Mesodermal cell (in vitro differentiated cells): Measurements from ENCODE around the gene TLE3.

ENCODE experiments used
- H3K27ac ChIP-seq: 2 replicates; pipeline ENCODE4 v1.7.0; 2013; ENCODE audit warnings: mild to moderate bottlenecking, low read depth, low read length, moderate library complexity; ENCODE audit not compliant: severe bottlenecking
- H3K36me3 ChIP-seq: 2 replicates; pipeline ENCODE4 v1.7.1; 2013; ENCODE audit warnings: mild to moderate bottlenecking, low read length, moderate library complexity; ENCODE audit not compliant: control insufficient read depth, insufficient read depth
- H3K4me1 ChIP-seq: one replicate; pipeline ENCODE4 v1.7.1; 2013; ENCODE audit warnings: mild to moderate bottlenecking, low read length; ENCODE audit not compliant: insufficient read depth, control insufficient read depth, poor library complexity, severe bottlenecking
- H3K4me3 ChIP-seq: 2 replicates; pipeline ENCODE4 v1.7.0; 2013; ENCODE audit warnings: low read length, control low read depth, mild to moderate bottlenecking; ENCODE audit not compliant: insufficient read depth, poor library complexity, severe bottlenecking; ENCODE audit errors: extremely low read depth
- H3K9me3 ChIP-seq: 2 replicates; pipeline ENCODE4 v1.7.1; 2013; ENCODE audit warnings: mild to moderate bottlenecking, low read length, moderate library complexity; ENCODE audit not compliant: control insufficient read depth
- WGBS, 2 experiments: methylation state at CpG; one replicate each; pipeline ENCODE4 v1.1.5; 2013; ENCODE audit warnings: missing lambda C conversion rate in 2 of 2; ENCODE audit not compliant: insufficient coverage in 2 of 2; 5-methylcytosine and 5-hydroxymethylcytosine counted together

The TLE3 gene

GRCh38 chr15:70034596-70034995, 63.1 kb downstream of the TLE3 start:
- WGBS, 2 experiments: 88 to 93% methylated on average over 7 of the region's 7 CpGs

GRCh38 chr15:70034141-70034540, 63.6 kb downstream of the TLE3 start:
- H3K9me3 ChIP-seq: no peaks in the 10 kb centered on the region
- no peak overlapping the region for H3K4me3 ChIP-seq
- H3K36me3 ChIP-seq: no peaks in the 10 kb centered on the region
- no peak overlapping the region for H3K27ac ChIP-seq
- 82 to 98% methylated on average over 3 to 4 of the region's 4 CpGs for WGBS, 2 experiments
- H3K4me1 ChIP-seq: peaks cover 4% of the 10 kb centered on the region

More at GRCh38 chr15:70034596-70034995, 63.1 kb downstream of the TLE3 start:
- Histone ChIP-seq H3K9me3 (no peaks in the 10 kb centered on the region), H3K4me1 (peaks cover 4% of the 10 kb centered on the region), H3K36me3 (no peaks in the 10 kb centered on the region), H3K27ac (no peak overlapping the region), H3K4me3 (no peak overlapping the region)

GRCh38 chr15:70033529-70034140, 64.1 kb downstream of the TLE3 start:
- Histone ChIP-seq H3K27ac (no peak overlapping the region), H3K4me3 (no peak overlapping the region), H3K36me3 (no peaks in the 10 kb centered on the region), H3K4me1 (peaks cover 4% of the 10 kb centered on the region), H3K9me3 (no peaks in the 10 kb centered on the region)
- 52 to 70% methylated on average over 19 to 25 of the region's 35 CpGs for WGBS, 2 experiments

GRCh38 chr15:70033109-70033508, 64.6 kb downstream of the TLE3 start:
- no peaks in the 10 kb centered on the region for H3K36me3 ChIP-seq
- WGBS, 2 experiments: 44 to 71% methylated on average over 7 of the region's 10 CpGs
- H3K4me1 ChIP-seq: peaks cover 4% of the 10 kb centered on the region
- H3K9me3 ChIP-seq: no peaks in the 10 kb centered on the region
- no peak overlapping the region for H3K4me3 ChIP-seq
- no peak overlapping the region for H3K27ac ChIP-seq

GRCh38 chr15:70032509-70032908, 65.2 kb downstream of the TLE3 start:
- Histone ChIP-seq H3K4me3 (no peak overlapping the region), H3K36me3 (no peaks in the 10 kb centered on the region), H3K4me1 (peaks cover 4% of the 10 kb centered on the region), H3K27ac (no peak overlapping the region), H3K9me3 (no peaks in the 10 kb centered on the region)
- WGBS, 2 experiments: 83 to 92% methylated on average over 1 to 2 of the region's 2 CpGs

GRCh38 chr15:70031713-70032112, 66.0 kb downstream of the TLE3 start:
- WGBS, 2 experiments: 100% methylated on average over 1 of the region's 2 CpGs; no CpG with 5 or more reads in 1 of the 2 experiments
- H3K4me1 ChIP-seq: peaks cover 4% of the 10 kb centered on the region

GRCh38 chr15:70031261-70031660, 66.5 kb downstream of the TLE3 start:
- no peaks in the 10 kb centered on the region for H3K9me3 ChIP-seq
- peaks cover 4% of the 10 kb centered on the region for H3K4me1 ChIP-seq
- no peak overlapping the region for H3K4me3 ChIP-seq
- 80 to 95% methylated on average over 1 to 4 of the region's 5 CpGs for WGBS, 2 experiments
- no peak overlapping the region for H3K27ac ChIP-seq
- H3K36me3 ChIP-seq: no peaks in the 10 kb centered on the region

More at GRCh38 chr15:70031713-70032112, 66.0 kb downstream of the TLE3 start:
- no peaks in the 10 kb centered on the region for H3K9me3 ChIP-seq
- no peak overlapping the region for H3K27ac ChIP-seq
- no peaks in the 10 kb centered on the region for H3K36me3 ChIP-seq
- no peak overlapping the region for H3K4me3 ChIP-seq

- Histone ChIP-seq H3K4me3 (no peak overlapping the region), H3K27ac (no peak overlapping the region), H3K9me3 (no peaks in the 10 kb centered on the region), H3K4me1 (peaks cover 4% of the 10 kb centered on the region), H3K36me3 (no peaks in the 10 kb centered on the region)
- 92 to 97% methylated on average over 5 of the region's 5 CpGs for WGBS, 2 experiments
Observed at GRCh38 chr15:70030851-70031250, 66.9 kb downstream of the TLE3 start.

- H3K9me3 ChIP-seq: no peaks in the 10 kb centered on the region
- no peak overlapping the region for H3K4me3 ChIP-seq
- 75 to 93% methylated on average over 2 of the region's 3 CpGs for WGBS, 2 experiments
- H3K4me1 ChIP-seq: peaks cover 4% of the 10 kb centered on the region
- no peaks in the 10 kb centered on the region for H3K36me3 ChIP-seq
- H3K27ac ChIP-seq: no peak overlapping the region
Observed at GRCh38 chr15:70029297-70029701, 68.4 kb downstream of the TLE3 start.

GRCh38 chr15:70027518-70027917, 70.2 kb downstream of the TLE3 start:
- H3K36me3 ChIP-seq: no peaks in the 10 kb centered on the region
- H3K4me1 ChIP-seq: peaks cover 6% of the 10 kb centered on the region
- 86 to 100% methylated on average over 1 of the region's 1 CpG for WGBS, 2 experiments
- no peak overlapping the region for H3K27ac ChIP-seq
- H3K4me3 ChIP-seq: no peak overlapping the region
- no peaks in the 10 kb centered on the region for H3K9me3 ChIP-seq

GRCh38 chr15:70026991-70027390, 70.7 kb downstream of the TLE3 start:
- peaks cover 6% of the 10 kb centered on the region for H3K4me1 ChIP-seq
- 67 to 95% methylated on average over 1 to 5 of the region's 5 CpGs for whole genome bisulfite sequencing, 2 experiments
- no peaks in the 10 kb centered on the region for H3K9me3 ChIP-seq
- H3K4me3 ChIP-seq: no peak overlapping the region
- no peaks in the 10 kb centered on the region for H3K36me3 ChIP-seq
- no peak overlapping the region for H3K27ac ChIP-seq
